A673 (cell line): Measurements from ENCODE around the gene UGT2B7. TPM values are rescaled to one million over a fixed set of nuclear protein-coding genes. Genes with fewer than 3 reads are reported as not detected.

Source experiments
- BruUV-seq: library from RNA; stranded (reverse); fragments of 400-500 nt; replicated peaks from 2 replicates; lab custom pipeline; 2021; lab: Mats Ljungman, UMichigan
- CTCF ChIA-PET: fragments of 300-600 bp; sonication (Branson Sonifier 250); formaldehyde crosslinking; loops from one replicate; lab custom pipeline; 2022; ENCODE audit warnings: antibody characterized with exemption; lab: Charles Lee
- POLR2A ChIA-PET: fragments of 300-600 bp; sonication (Branson Sonifier 250); formaldehyde crosslinking; loops from one replicate; lab custom pipeline; 2022; ENCODE audit warnings: antibody characterized with exemption; ENCODE audit not compliant: low non-redundant PET; lab: Charles Lee
- DNase-seq: peaks from one replicate; pipeline ENCODE4 v3.0.0-alpha.2; 2015; ENCODE audit warnings: low spot score
- H3K27ac ChIP-seq: fragments of 200-600 bp; sonication (generic); 2 replicates; pipeline ENCODE4 v1.5.1; 2016; ENCODE audit warnings: mixed run types, low read depth, mild to moderate bottlenecking, mixed read lengths, antibody characterized with exemption, low read length; ENCODE audit not compliant: poor library complexity, severe bottlenecking
- H3K27me3 ChIP-seq: fragments of 200-600 bp; sonication (generic); replicated peaks from 2 replicates; pipeline ENCODE4 v1.6.1; 2017; ENCODE audit warnings: mixed run types, low read depth, mild to moderate bottlenecking, mixed read lengths, antibody characterized with exemption, low read length; ENCODE audit not compliant: insufficient read depth, poor library complexity
- H3K36me3 ChIP-seq: fragments of 200-600 bp; sonication (generic); 2 replicates; pipeline ENCODE4 v1.6.1; 2016; ENCODE audit warnings: mixed run types, mild to moderate bottlenecking, mixed read lengths, antibody characterized with exemption, low read length; ENCODE audit not compliant: insufficient read depth, poor library complexity, severe bottlenecking
- H3K4me1 ChIP-seq: fragments of 200-600 bp; sonication (generic); 2 replicates; pipeline ENCODE4 v1.6.1; 2017; ENCODE audit warnings: mixed run types, mild to moderate bottlenecking, mixed read lengths, antibody characterized with exemption, low read length; ENCODE audit not compliant: insufficient read depth, poor library complexity, severe bottlenecking
- H3K4me3 ChIP-seq: fragments of 200-600 bp; sonication (generic); 2 replicates; pipeline ENCODE4 v1.5.1; 2016; ENCODE audit warnings: low read depth, mixed run types, mild to moderate bottlenecking, mixed read lengths, low read length; ENCODE audit not compliant: poor library complexity, severe bottlenecking
- H3K9me3 ChIP-seq: fragments of 200-600 bp; sonication (generic); 2 replicates; pipeline ENCODE4 v1.6.1; 2016; ENCODE audit warnings: mixed run types, low read depth, mild to moderate bottlenecking, mixed read lengths, antibody characterized with exemption, low read length; ENCODE audit not compliant: poor library complexity, severe bottlenecking
- EZH2 ChIP-seq: fragments of 200-600 bp; sonication (generic); IDR thresholded peaks from 2 replicates; pipeline ENCODE4 v1.6.1; 2017; ENCODE audit warnings: borderline replicate concordance, low read depth, mild to moderate bottlenecking, mixed read lengths, antibody characterized with exemption, low read length; ENCODE audit not compliant: poor library complexity, severe bottlenecking
- intact Hi-C: fragments of 100-400 bp; cut with micrococcal nuclease; formaldehyde crosslinking; loops from one replicate; pipeline ENCODE4 v1.10.0; 2022; ENCODE audit not compliant: unreplicated experiment
- total RNA-seq: library from RNA; stranded (reverse); gene quantifications from 2 replicates; pipeline ENCODE4 v1.2.3, GENCODE V29; 2021
- TF ChIP-seq, protein P1 (sequence below): fragments of 300-800, 200-600 bp; sonication (generic); conservative IDR thresholded peaks from 2 replicates; pipeline ENCODE4 v1.5.1; 2017; ENCODE audit warnings: low read depth, mild to moderate bottlenecking, antibody characterized with exemption, low read length, moderate library complexity, mixed read lengths

UGT2B7 gene
- total RNA-seq, 1 experiment from 2014 or later, result not detected

DNA sequence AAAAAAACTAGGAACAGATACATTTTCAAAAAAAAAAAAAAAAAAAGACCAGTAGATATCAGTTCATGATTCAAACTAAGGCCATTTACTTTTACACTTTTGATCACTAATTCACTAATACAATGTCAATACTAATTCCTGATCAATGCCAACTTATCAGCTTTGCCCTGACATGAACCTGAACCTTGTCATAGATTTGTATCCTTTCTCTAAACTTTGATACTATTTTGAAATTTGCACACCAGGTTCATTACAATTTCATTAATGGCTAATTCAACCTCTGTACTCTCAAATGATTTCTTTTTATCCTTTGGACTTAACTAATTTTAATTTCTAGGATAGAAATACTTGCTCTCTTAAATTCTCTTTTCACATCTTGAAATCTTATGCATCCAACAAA is 37.7 kb downstream of the UGT2B7 start:
- intact Hi-C loops, result no loop called here

DNA sequence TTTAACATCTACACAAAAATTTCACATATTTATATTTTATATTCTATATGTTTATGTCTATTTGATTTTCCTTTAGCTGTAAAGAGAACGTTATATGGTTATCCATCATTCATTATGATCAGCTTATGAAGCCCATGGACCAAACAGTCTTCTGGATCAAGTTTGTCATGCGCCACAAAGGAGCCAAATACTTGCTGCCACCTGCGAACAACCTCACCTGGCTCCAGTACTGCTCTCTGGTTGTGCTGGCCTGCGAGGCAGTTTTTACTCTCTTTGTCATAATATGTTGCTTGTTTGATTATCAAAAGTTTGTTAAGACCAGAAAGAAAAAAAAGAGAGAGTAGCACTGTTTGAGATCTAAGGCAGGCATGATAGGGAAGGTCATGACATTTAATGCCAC is 38.2 kb downstream of the UGT2B7 start:
- no TSS peak for BruUV-seq
- H3K27me3 ChIP-seq, result no peaks in the 10 kb centered on the region
- TF ChIP-seq, protein P1, sequence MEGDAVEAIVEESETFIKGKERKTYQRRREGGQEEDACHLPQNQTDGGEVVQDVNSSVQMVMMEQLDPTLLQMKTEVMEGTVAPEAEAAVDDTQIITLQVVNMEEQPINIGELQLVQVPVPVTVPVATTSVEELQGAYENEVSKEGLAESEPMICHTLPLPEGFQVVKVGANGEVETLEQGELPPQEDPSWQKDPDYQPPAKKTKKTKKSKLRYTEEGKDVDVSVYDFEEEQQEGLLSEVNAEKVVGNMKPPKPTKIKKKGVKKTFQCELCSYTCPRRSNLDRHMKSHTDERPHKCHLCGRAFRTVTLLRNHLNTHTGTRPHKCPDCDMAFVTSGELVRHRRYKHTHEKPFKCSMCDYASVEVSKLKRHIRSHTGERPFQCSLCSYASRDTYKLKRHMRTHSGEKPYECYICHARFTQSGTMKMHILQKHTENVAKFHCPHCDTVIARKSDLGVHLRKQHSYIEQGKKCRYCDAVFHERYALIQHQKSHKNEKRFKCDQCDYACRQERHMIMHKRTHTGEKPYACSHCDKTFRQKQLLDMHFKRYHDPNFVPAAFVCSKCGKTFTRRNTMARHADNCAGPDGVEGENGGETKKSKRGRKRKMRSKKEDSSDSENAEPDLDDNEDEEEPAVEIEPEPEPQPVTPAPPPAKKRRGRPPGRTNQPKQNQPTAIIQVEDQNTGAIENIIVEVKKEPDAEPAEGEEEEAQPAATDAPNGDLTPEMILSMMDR, result no peak
- TF ChIP-seq EZH2, result no peak
- H3K27ac ChIP-seq, result no peak overlapping the region
- H3K9me3 ChIP-seq, result no peaks in the 10 kb centered on the region
- no peak overlapping the region for H3K4me3 ChIP-seq
- H3K4me1 ChIP-seq, result no peaks in the 10 kb centered on the region
- DNase-seq, result no peak
- intact Hi-C loops, result no loop called here
- ChIA-PET POLR2A (no interaction called here), CTCF (no interaction called here)
- H3K36me3 ChIP-seq, result no peaks in the 10 kb centered on the region

More for the DNA sequence above, 37.7 kb downstream of the UGT2B7 start:
- H3K27ac ChIP-seq, result no peak overlapping the region
- no peaks in the 10 kb centered on the region for H3K27me3 ChIP-seq
- no peaks in the 10 kb centered on the region for H3K36me3 ChIP-seq
- H3K9me3 ChIP-seq, result no peaks in the 10 kb centered on the region
- CTCF ChIA-PET, result no interaction called here
- no peak for DNase-seq
- no TSS peak for BruUV-seq
- no peak overlapping the region for H3K4me3 ChIP-seq
- H3K4me1 ChIP-seq, result no peaks in the 10 kb centered on the region
- POLR2A ChIA-PET, result no interaction called here
- no peak for TF ChIP-seq EZH2
- TF ChIP-seq, protein P1, result no peak

DNA sequence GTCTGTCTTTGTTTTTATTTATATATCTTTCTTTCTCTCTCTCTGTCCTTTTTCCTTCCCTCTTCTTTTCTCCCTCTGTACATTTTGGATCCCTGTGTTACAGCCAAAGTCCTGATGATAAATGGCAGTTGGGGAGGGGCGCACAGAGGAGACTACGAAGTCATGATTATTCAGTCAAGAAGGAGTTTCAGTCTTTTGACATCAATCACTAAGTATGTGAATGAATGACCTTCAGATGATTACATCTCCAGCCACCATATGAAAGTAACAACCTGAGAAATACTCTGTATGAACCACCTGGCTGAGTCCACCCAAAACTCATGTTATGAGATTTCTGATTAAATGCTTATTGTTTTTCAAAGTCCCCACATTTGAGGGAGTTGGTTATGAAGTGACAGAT is 45.0 kb downstream of the UGT2B7 start:
- H3K4me3 ChIP-seq, result no peak overlapping the region
- TF ChIP-seq EZH2, result no peak
- TF ChIP-seq, protein P1, result no peak
- intact Hi-C loops, result no loop called here
- no peaks in the 10 kb centered on the region for H3K9me3 ChIP-seq
- no peaks in the 10 kb centered on the region for H3K27me3 ChIP-seq
- no peaks in the 10 kb centered on the region for H3K4me1 ChIP-seq
- no peaks in the 10 kb centered on the region for H3K36me3 ChIP-seq
- CTCF ChIA-PET, result no interaction called here
- no peak overlapping the region for H3K27ac ChIP-seq
- DNase-seq, result no peak
- BruUV-seq, result no TSS peak
- POLR2A ChIA-PET, result no interaction called here
